ENCODE data around the gene SPACA9. TPM values are rescaled to one million over a fixed set of nuclear protein-coding genes. Genes with fewer than 3 reads are reported as not detected.

SPACA9 gene
- total and polyA plus RNA-seq, 2 of the 4 experiments (the other 2 are of a cell fraction) = 0.90 to 4.9 TPM

DNA sequence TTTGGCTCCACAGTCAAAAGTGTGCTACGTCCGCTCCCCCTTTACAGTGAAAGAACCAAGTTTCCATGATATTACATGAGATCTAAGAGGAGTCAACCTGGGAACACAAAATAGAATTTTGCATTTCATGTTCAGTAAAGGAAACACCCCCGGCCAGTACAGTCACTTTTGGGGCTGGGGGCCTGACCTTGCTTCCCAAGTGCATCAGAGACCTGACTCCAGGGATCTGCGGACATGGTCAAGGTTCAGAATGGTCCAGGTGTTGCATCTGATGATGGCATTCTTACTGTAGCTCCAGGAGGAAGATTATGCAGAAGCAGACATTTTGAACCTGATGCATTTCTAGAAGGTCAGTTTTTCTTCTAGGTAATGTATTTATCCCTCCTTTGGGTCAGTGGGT lies 40.4 kb upstream of the SPACA9 start:
- no TSS peak for BruUV-seq (replicated peaks)
- Histone ChIP-seq H2BK5ac (ENCODE audit: low read depth, low read length, poor library complexity, severe bottlenecking) (no peak overlapping the region), H2BK120ac (ENCODE audit: low read depth, low read length) (no peak overlapping the region), H3K9me3 (ENCODE audit: control insufficient read depth, insufficient read depth, low read length) (no peaks in the 10 kb centered on the region), H4K91ac (ENCODE audit: insufficient read depth, low read depth, low read length) (no peak overlapping the region), H3K56ac (ENCODE audit: extremely low read depth, insufficient read depth, low read length) (no peak overlapping the region), H2BK20ac (ENCODE audit: low read depth, low read length) (no peak overlapping the region), H3K9ac (ENCODE audit: low read depth, low read length) (no peak overlapping the region), H3K14ac (replicated peaks; ENCODE audit: low read depth, low read length) (no peak overlapping the region), H3K18ac (ENCODE audit: low read depth, low read length) (no peak overlapping the region), H3K4me3 (ENCODE audit: insufficient read depth, low read depth, low read length) (no peak overlapping the region), H3K9me1 (ENCODE audit: insufficient read depth, low read length) (no peaks in the 10 kb centered on the region; the same call in 1 of the 2 replicates), H4K5ac (ENCODE audit: low read depth, low read length) (no peak overlapping the region), H3K23ac (ENCODE audit: low read depth, low read length) (no peak overlapping the region), H2AK9ac (replicated peaks; ENCODE audit: low read depth, low read length, poor library complexity) (no peak overlapping the region), H3K4me2 (ENCODE audit: low read depth, low read length) (no peak overlapping the region), H2BK15ac (ENCODE audit: low read depth, low read length) (no peak overlapping the region), H3K36me3 (ENCODE audit: control insufficient read depth, insufficient read depth, low read length) (no peaks in the 10 kb centered on the region), H3K27ac (ENCODE audit: insufficient read depth, low read length) (no peak overlapping the region), H3K4ac (ENCODE audit: low read depth, low read length) (no peak overlapping the region), H4K20me1 (ENCODE audit: insufficient read depth, low read length) (no peaks in the 10 kb centered on the region), H4K8ac (ENCODE audit: low read depth in 2 of 2, low read length in 2 of 2) (no peak overlapping the region), H3K79me1 (ENCODE audit: low read depth in 1 of 2, low read length in 2 of 2) (no peaks in the 10 kb centered on the region), H2AK5ac (ENCODE audit: low read depth, low read length) (no peak overlapping the region), H3K27me3 (ENCODE audit: control insufficient read depth, insufficient read depth, low read length) (peaks cover 19% of the 10 kb centered on the region), H3K4me1 (ENCODE audit: control insufficient read depth, insufficient read depth, low read length) (peaks cover 2% of the 10 kb centered on the region; the same call in 1 of the 2 replicates), H2AFZ (replicated peaks; ENCODE audit: low read length, poor library complexity) (no peak overlapping the region)
- intact Hi-C loops (cut with micrococcal nuclease) = no loop called here
- ATAC-seq (ENCODE audit: low read depth) = no peak
- 33% methylated on average over 1 of the region's 4 CpGs; no CpG with 5 or more reads in 1 of the 2 experiments for WGBS, 2 experiments (ENCODE audit: extremely low coverage in 2 of 2, insufficient read length in 1 of 2)
- dilution Hi-C loops (cut with HindIII; ENCODE audit: low sequenced_read_pairs, unreplicated experiment) = no loop called here
- ChIA-PET CTCF (no interaction called here), POLR2A (ENCODE audit: unreplicated experiment) (no interaction called here)
- in situ Hi-C loops (cut with MboI; ENCODE audit: low sequenced_read_pairs) = no loop called here
- no peak for TF ChIP-seq RCOR1 (IDR thresholded peaks at IDR 0.05; ENCODE audit: insufficient replicate concordance, low read length)
- no peak for TF ChIP-seq FOS (IDR thresholded peaks at IDR 0.05; ENCODE audit: low read depth, low read length)
- no peak for TF ChIP-seq BHLHE40 (IDR thresholded peaks at IDR 0.05; ENCODE audit: low read depth, low read length)
- no peak for TF ChIP-seq RAD21 (IDR thresholded peaks at IDR 0.05; ENCODE audit: low read length)
- TF ChIP-seq, protein P1, sequence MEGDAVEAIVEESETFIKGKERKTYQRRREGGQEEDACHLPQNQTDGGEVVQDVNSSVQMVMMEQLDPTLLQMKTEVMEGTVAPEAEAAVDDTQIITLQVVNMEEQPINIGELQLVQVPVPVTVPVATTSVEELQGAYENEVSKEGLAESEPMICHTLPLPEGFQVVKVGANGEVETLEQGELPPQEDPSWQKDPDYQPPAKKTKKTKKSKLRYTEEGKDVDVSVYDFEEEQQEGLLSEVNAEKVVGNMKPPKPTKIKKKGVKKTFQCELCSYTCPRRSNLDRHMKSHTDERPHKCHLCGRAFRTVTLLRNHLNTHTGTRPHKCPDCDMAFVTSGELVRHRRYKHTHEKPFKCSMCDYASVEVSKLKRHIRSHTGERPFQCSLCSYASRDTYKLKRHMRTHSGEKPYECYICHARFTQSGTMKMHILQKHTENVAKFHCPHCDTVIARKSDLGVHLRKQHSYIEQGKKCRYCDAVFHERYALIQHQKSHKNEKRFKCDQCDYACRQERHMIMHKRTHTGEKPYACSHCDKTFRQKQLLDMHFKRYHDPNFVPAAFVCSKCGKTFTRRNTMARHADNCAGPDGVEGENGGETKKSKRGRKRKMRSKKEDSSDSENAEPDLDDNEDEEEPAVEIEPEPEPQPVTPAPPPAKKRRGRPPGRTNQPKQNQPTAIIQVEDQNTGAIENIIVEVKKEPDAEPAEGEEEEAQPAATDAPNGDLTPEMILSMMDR (conservative IDR thresholded peaks at IDR 0.05; ENCODE audit: low read depth, low read length) = no peak
- no peak for TF ChIP-seq MXI1 (IDR thresholded peaks at IDR 0.05; ENCODE audit: borderline replicate concordance, low read depth, low read length)
- no peak for DNase-seq
